Neural cell (in vitro differentiated cells): ENCODE results near the gene CPS1.

ENCODE experiments used
- CTCF ChIP-seq: fragments of 450-650 bp; IDR thresholded peaks from 2 replicates; pipeline ENCODE4 v1.5.1; 2014; ENCODE audit warnings: antibody characterized with exemption, mild to moderate bottlenecking, moderate library complexity; ENCODE audit not compliant: poor library complexity, severe bottlenecking
- EP300 ChIP-seq: fragments of 450-650 bp; conservative IDR thresholded peaks from 2 replicates; pipeline ENCODE4 v1.6.1; 2014; ENCODE audit warnings: antibody characterized with exemption, mild to moderate bottlenecking, moderate library complexity; ENCODE audit not compliant: poor library complexity, severe bottlenecking
- RAD21 ChIP-seq: fragments of 450-650 bp; conservative IDR thresholded peaks from 2 replicates; pipeline ENCODE4 v1.6.1; 2014; ENCODE audit warnings: antibody characterized with exemption, mild to moderate bottlenecking, moderate library complexity
- REST ChIP-seq: IDR thresholded peaks from 2 replicates; pipeline ENCODE4 v1.6.1; 2012; ENCODE audit warnings: borderline replicate concordance
- TAF1 ChIP-seq: IDR thresholded peaks from 2 replicates; pipeline ENCODE4 v1.6.1; 2012; ENCODE audit warnings: low read depth

GRCh38 chr2:210517264-210517663 lies 39.1 kb upstream of the CPS1 start:
- no peak for TF ChIP-seq EP300
- TF ChIP-seq CTCF = no peak
- TF ChIP-seq REST = no peak
- TF ChIP-seq RAD21 = no peak
- TF ChIP-seq TAF1 = no peak
